Colonic mucosa (tissue), 4 donors: ENCODE results near the gene OBSCN. TPM values are rescaled to one million over a fixed set of nuclear protein-coding genes. Genes with fewer than 3 reads are reported as not detected.

ENCODE experiments used
- DNase-seq: peaks from one replicate; pipeline ENCODE4 v3.0.0-alpha.2; 2020
- H3K27ac ChIP-seq: fragments of 200-600 bp; one replicate; pipeline ENCODE4 v1.8.0; 2021
- H3K27me3 ChIP-seq: fragments of 200-600 bp; one replicate; pipeline ENCODE4 v1.8.0; 2021
- H3K36me3 ChIP-seq: fragments of 200-600 bp; one replicate; pipeline ENCODE4 v1.8.0; 2021
- H3K4me1 ChIP-seq: fragments of 200-600 bp; one replicate; pipeline ENCODE4 v1.8.0; 2021; ENCODE audit warnings: mild to moderate bottlenecking
- H3K4me3 ChIP-seq: fragments of 200-600 bp; one replicate; pipeline ENCODE4 v1.8.0; 2021
- H3K9ac ChIP-seq, 2 donors: one replicate each; pipeline ENCODE4 v1.7.0; 2013; ENCODE audit warnings: control low read depth in 2 of 2, low read depth in 2 of 2, low read length in 2 of 2
- H3K9me3 ChIP-seq: fragments of 200-600 bp; one replicate; pipeline ENCODE4 v1.8.0; 2021
- intact Hi-C: fragments of 100-400 bp; cut with DNase I; formaldehyde crosslinking; loops from one replicate; pipeline ENCODE4 v1.14.1; 2022
- total RNA-seq, 2 donors: library from RNA; stranded (reverse); fragmentation: NEBNext Ultra II Directional in 1 of 2; extraction: Animal tissue kit (Norgen Biotek cat#: 25700) in 1 of 2; gene quantifications; one replicate each; pipeline ENCODE4 v1.2.1, GENCODE V29; 2021
- TF ChIP-seq, protein P1 (sequence below): fragments of 200-600 bp; IDR thresholded peaks from one replicate; pipeline ENCODE4 v1.8.0; 2022; ENCODE audit warnings: antibody characterized with exemption, mild to moderate bottlenecking
- donor health status: healthy.
- donor health status: DM: no; HTN: no; CAD: no.
- donor health status: DM: no; HTN: no; CAD: no.

Gene OBSCN
- total RNA-seq, 2 donors from 2014 or later, result 3.6 to 7.9 TPM

DNA sequence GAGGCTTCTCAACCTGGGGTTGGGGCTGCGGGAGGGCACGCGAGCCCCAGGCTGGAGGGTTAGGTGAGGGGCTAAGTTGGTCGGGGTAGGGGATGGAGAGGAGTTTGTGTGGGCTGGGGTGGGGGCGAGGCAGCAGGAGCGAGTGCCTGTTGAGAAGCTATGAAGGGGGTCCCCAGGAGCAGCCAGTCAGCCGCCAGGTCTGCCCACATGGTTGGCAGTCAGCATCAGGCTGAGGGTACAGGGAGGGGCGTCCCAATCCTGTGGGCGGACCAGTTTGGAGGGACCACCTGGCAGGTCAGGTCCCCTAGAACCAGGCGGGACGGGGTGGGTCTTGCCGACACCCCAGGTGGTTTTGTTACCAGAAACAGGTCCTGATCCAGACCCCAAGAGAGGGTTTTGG, 209.2 kb downstream of the OBSCN start:
- intact Hi-C loops, result no loop called here
- Histone ChIP-seq H3K27ac (no peak overlapping the region), H3K36me3 (no peaks in the 10 kb centered on the region), H3K4me3 (no peak overlapping the region), H3K27me3 (peaks cover 7% of the 10 kb centered on the region), H3K4me1 (peaks cover 5% of the 10 kb centered on the region), H3K9me3 (no peaks in the 10 kb centered on the region), H3K9ac (no peak overlapping the region)
- DNase-seq, result no peak
- TF ChIP-seq, protein P1, sequence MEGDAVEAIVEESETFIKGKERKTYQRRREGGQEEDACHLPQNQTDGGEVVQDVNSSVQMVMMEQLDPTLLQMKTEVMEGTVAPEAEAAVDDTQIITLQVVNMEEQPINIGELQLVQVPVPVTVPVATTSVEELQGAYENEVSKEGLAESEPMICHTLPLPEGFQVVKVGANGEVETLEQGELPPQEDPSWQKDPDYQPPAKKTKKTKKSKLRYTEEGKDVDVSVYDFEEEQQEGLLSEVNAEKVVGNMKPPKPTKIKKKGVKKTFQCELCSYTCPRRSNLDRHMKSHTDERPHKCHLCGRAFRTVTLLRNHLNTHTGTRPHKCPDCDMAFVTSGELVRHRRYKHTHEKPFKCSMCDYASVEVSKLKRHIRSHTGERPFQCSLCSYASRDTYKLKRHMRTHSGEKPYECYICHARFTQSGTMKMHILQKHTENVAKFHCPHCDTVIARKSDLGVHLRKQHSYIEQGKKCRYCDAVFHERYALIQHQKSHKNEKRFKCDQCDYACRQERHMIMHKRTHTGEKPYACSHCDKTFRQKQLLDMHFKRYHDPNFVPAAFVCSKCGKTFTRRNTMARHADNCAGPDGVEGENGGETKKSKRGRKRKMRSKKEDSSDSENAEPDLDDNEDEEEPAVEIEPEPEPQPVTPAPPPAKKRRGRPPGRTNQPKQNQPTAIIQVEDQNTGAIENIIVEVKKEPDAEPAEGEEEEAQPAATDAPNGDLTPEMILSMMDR, result no peak

DNA sequence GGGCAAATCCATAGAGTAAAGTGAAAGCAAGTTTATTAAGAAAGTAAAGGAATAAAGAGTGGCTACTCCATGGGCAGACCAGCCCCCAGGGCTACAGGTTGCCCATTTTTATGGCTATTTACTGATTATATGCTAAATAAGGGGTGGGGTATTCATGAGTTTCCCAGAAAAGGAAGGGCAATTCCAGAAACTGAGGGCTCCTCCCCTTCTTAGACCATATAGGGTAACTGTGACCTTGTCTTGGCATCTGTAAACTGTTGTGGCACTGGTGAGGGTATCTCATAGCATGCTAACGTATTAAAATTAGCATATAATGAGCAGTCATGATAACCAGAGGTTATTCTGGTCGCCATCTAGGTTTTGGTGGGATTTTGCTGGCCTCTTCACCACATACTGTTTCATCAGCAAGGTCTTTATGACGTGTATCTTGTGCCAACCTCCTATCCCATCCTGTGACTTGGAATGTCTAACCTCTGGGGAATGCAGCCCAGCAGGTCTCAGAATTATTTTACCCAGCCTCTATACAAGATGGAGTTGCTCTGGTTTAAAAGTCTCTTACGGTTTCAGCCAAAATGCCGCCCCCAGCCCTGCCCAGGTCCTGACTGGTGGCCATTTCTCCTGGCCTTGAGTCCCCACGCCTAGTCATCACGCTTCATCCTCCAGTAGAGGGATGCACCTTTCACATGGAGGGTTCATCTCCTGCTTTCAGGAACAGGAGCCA, 209.8 kb downstream of the OBSCN start:
- Histone ChIP-seq H3K4me3 (no peak overlapping the region), H3K27me3 (peaks cover 7% of the 10 kb centered on the region), H3K36me3 (no peaks in the 10 kb centered on the region), H3K27ac (no peak overlapping the region), H3K9me3 (no peaks in the 10 kb centered on the region), H3K9ac (no peak overlapping the region), H3K4me1 (peaks cover 5% of the 10 kb centered on the region)
- TF ChIP-seq, protein P1, result no peak
- no peak for DNase-seq
- intact Hi-C loops, result no loop called here

DNA sequence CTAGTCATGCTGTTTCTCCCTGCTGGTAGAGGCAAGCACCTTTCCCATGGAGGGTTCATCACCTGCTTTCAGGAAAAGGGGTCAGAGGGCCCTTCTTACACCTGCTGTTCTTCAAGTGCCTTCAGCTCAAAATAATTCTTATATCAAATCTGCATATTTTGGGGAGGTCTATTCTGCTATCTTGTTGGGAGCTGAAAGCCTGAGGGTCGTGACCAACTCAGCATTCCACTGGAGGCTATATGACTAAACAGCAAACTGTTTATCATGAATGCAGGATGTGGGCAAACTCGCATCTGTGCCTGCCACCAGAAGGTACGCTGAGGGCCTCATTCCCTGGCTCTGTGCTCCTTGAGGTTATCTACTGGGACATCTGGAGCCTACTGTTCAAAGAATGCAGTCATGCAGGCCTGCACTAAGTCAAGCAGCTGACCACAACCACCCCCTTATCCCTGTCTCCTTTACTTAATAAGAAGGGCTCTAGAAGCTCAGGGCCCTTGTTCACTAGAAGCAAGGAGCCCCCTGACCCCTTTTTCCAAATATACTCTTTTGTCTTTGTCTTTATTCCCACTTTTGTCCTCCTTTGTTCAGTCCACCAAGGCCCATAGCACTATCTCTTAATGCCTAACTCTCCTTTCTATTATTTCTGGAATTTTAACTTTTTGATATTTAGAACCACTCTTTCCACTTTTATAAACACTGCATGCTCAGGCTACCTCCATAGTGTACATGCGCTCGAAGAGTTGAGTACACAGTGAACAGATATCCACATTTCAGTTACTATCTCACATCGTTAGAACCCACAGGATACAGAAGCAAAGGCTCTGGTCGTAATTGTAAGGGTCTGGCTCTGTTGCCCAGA, 213.4 kb downstream of the OBSCN start:
- H3K27ac ChIP-seq, result no peak overlapping the region
- H3K9me3 ChIP-seq, result no peaks in the 10 kb centered on the region
- H3K4me3 ChIP-seq, result no peak overlapping the region
- peaks cover 4% of the 10 kb centered on the region for H3K27me3 ChIP-seq
- intact Hi-C loops, result no loop called here
- peaks cover 3% of the 10 kb centered on the region for H3K4me1 ChIP-seq
- TF ChIP-seq, protein P1, result no peak
- H3K36me3 ChIP-seq, result no peaks in the 10 kb centered on the region
- no peak overlapping the region for H3K9ac ChIP-seq
- no peak for DNase-seq

DNA sequence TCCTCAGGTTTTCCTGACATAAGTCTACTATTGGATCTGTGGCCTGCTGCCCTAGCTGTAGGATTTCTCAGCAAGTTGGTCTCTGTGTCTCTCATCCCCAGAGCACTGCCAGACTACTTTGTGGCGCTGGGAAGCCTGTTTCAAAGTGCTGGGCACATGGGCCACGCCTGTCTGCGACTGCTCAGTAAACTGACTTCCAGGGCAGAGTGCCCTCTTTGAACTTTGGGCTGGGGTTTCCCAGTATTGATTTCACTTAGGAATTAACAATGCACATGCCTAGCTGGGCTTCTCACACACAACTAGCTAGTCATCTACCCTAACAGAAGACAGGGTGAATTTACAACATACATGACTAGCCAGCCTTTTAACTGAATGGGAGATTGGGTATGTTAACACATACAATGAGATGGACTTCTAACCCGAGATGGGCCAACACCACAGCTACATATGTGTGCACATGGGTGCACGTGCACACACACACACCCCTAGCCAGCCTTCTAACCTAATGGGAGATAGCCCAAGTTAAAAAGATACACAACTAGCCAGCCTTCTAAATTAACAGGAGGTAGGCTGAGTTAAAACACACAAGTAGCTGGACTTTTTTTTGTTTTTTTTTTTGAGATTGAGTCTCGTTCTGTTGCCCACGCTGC, 215.7 kb downstream of the OBSCN start:
- DNase-seq, result no peak
- Histone ChIP-seq H3K36me3 (no peaks in the 10 kb centered on the region), H3K27ac (no peak overlapping the region), H3K27me3 (no peaks in the 10 kb centered on the region), H3K9ac (no peak overlapping the region), H3K4me1 (no peaks in the 10 kb centered on the region), H3K4me3 (no peak overlapping the region), H3K9me3 (no peaks in the 10 kb centered on the region)
- TF ChIP-seq, protein P1, result no peak
- intact Hi-C loops, result no loop called here
